GM18507 (cell line): ENCODE measurements around the gene CMIP.

Experiments used
- DNase-seq: peaks from one replicate; pipeline ENCODE4 v3.0.0; 2011; ENCODE audit warnings: low read depth; ENCODE audit not compliant: insufficient read length; ENCODE audit errors: extremely low spot score
- FAIRE-seq: peaks from 2 replicates; lab custom pipeline; 2011; peaks lifted over from hg19 to GRCh38; lab: Jason Lieb, UNC

CMIP gene

DNA sequence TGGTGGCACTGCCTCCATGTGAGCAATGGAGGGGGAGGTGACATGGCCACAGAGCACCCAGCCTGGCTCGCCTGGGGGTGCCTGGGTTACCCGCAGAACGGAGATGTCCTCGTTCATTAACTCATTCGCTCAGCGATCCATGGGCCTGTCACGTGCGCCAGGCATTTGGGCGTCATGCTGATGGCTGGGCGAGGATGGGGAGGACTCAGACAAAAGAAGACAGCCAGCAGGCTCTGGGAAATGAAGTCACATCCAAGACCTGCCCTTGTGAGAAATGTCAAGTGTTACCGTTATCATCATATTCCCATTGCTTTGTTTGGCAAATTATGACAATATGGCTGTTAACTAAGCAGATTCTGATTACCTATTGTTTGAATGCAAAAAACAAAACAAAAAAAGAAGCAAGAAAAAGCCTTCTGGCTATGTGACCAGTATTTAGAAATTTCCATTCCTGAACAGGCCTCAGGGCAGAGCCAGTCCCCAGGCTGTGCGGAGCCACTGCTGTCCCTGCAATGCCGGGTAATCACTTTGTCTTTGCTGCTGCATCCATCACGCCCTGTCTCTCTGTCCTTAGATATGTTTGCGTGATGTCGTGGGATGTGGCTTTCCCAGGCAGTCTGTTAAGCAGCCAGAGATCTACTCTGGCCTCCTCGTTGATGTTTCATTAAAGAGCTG lies 57.9 kb downstream of the CMIP start:
- FAIRE-seq (no peak), DNase-seq (no peak)

DNA sequence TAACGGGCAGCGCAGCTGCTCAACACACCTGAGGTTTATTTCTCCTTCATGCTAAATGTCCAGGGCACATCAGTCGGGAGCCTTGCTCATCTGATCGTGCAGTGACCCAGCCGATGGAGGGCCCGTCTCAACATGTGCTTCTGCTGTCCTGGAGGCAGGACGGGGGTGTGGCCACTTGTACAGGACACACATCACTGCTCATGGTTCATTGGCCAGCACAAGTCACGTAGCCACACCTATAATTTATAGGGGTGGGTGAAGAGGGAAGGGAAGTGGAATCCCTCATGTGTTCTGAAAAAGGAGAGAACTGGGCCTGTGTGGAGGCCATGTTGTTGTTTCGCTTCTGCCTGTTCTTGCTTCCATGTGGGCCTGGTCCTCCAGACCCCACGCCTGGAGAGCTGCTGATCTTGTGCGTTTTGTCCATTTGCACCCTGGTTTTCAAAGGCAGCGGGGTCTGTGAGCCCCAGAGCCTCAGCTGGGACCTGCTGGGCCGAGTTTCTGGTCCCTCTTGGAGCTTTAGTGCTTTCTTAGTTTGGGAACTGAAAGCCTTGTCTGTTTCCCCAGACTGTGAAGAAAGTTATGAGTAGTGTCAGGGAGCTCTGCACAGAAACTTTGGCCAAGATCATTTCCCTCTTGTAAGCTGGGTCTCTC lies 60.5 kb downstream of the CMIP start:
- DNase-seq (peak; percentile 51), FAIRE-seq (peak; percentile 91)

DNA sequence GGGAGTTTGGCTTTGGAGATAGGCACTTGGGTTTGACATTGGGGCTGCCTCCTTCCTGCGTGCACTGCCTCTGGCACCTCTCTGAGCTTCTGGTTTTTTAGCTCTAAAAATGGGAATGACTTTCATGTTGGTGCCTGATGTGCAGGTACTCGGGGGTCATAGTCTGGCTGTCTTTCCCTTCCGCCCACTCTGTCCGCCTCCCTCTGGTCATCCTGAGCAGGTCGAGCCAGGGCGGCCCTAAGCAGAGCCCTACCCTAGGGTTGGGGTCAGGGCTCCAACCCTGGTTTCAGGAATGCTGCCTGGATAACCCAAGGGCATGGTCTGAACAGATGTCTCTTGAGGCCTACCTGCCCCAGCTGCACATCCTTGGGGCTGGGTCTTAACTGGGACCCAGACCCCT lies 64.8 kb downstream of the CMIP start:
- DNase-seq (no peak), FAIRE-seq (no peak)

DNA sequence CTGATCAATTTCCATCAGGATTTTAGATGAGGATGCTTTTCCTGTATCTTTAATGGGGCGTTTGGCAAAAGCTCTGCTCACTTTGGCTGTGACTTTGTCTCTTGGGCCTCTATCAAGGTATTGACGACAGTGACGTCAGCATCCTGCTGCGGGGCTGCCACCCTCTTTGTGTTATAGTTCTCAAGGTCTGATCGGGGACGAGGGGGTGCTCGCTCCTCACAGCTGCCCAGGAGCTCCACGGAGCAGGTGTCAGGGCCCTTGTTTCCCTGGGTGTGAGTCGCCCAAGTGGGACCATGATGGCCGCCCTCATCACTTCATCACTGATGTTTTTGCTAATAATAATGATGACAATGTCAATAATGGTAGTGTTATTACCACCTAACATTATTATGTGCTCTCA lies 65.4 kb downstream of the CMIP start:
- DNase-seq (no peak), FAIRE-seq (no peak)

DNA sequence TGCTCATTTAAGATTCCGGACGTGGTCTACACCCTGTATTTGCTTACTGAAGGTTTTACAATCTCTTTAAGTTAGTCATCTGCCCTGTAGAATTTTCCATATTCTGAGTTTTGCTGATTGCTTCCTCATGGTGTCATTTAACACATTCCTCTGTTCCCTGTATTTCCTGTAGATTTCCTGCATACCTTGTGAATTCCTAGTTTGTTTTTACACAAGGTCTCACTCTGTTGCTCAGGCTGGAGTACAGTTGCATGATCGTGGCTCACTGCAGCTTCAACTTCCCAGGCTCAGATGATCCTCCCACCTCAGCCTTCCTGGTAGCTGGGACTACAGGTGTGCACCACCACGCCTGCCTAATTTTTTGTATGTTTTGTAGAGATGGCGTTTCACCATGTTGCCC lies 66.8 kb downstream of the CMIP start:
- no peak for DNase-seq

DNA sequence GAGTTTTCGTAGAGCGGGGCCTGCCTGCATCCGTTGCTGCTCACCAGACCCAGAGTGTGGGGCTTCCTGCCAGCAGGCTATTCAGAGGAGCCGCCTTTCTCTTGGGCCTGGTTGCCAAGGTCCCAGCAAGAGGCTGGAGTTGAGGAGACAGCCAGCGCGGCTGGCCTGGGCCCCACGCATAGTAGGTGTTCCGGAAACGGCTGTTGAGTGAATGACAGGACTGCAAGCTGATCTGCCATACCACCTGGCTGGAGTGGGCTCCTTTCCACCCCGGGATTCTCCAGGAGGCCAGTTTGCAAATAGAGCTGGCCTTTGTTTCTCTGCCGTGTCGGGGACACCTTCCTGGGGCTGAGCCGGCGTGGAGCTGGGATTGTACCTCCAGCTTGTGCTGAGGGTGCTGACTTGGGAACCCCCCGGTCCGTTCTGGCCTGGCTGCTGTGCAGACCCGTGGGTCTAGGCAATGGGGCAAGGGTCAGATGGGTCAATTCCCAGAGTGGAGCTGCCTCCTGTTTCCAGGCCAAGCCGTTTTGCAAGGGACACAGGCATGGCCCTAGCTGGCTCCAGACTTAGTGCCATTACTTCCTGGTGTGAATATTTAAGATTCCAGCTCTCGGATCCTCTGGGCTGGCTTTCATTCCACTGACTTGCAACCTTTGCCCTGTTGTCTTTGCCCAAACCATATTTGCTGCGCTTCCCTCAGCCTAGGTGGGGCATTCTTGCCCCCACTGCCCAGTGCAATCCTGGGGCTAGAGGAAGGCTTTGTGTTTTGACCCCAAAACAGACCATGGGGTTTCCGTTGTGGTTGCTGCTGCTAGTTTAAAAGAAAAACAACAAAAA lies 68.8 kb downstream of the CMIP start:
- FAIRE-seq, result no peak
- no peak for DNase-seq

More for the DNA sequence above, 66.8 kb downstream of the CMIP start:
- no peak for FAIRE-seq

DNA sequence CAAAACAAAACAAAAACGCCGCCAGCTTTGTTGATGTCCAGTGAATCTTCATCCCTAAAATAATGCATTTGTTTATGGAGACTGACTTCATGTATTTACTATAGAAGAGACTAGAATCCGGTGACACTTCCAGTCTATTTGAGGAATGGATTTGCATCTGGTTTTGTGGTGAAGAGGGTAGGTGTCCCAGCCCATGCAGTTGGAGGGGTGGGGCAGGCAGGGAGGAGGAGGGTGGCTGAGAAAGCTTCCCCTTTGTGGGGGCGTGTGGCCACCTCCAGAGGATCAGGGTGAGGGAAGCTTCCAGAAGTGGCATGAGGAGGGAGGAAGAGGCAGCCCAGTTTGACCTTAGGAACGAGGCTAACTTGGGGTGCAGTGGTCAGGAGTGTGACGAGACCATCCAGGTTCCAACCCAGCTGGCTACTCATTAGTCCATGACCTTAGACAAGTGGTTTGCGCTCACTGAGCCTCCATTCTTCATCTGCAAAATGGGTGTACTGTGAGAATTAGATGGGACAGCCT lies 69.5 kb downstream of the CMIP start:
- DNase-seq, result no peak
- peak; percentile 68 for FAIRE-seq

DNA sequence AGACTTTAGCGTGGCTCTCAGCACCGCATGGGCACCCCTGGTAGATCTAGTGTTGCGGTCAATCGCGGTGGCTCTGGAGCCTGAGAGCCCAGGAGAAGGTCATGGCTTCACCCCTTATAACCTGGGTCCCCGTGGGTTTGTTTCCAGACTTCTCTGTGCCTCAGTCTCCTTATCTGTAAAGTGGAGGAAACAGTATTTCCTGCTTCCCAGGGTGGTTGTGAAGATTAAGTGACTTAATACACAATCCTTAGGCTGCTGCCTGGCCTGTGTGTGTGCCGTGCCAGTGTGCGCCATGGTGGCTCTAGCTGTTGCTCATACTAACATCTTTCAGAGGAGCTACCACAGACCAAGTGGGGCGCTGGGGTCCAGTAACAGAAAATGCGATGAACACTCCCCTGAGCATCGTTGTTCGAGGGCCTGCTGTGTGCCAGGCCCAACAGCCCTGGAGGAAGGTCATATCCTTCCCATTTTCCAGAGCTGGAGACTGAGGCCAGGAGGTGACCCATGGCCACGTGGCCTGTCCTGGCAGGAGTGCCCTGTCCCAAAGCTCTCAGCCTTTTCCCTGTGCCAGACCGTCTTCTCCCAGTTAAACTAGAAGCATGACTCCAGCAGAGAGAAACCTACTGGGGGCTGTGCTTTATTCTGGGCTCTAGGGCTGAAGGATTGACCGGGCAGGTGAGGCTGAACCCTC lies 70.1 kb downstream of the CMIP start:
- no peak for FAIRE-seq
- DNase-seq, result no peak

DNA sequence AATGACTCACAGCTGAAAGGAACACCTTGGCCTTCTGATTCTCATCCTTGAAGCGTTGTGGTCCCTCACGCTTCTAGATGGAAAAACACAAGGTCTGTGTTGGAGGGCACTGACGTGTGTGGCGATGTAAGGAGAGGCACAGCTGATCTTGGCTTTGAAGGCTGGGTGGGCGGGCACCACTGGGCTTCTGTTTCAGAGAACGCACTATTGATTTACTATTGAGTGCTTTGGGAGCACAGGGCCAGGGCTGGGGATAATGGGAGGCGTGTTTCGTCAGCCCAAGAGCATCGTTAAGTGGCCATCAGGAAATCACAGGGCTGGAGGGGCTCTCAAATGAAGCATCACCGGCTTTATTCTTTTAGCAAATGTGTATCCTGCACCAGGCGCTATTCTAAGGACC lies 70.7 kb downstream of the CMIP start:
- DNase-seq, result no peak
- FAIRE-seq, result no peak

DNA sequence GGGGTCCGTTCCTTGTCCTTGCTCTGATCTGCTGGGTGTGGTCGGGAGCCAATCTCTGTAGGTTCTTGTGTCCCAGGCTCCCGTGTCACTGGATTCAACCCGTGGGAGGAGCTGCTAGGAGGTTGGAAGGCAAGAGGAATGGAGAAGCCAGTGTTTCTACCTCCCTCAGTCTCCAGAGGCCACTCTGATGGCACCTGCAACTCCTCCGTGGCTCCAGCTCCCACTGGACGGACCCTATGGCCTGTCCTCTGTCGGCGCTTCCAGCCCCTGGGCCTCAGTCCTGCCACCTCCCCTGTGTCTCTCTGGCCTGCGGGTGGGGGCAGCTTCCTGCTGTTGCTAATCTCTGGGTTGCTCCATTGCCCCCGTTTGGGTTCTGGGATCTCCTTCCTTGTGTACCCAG lies 71.1 kb downstream of the CMIP start:
- FAIRE-seq, result no peak
- DNase-seq, result no peak

DNA sequence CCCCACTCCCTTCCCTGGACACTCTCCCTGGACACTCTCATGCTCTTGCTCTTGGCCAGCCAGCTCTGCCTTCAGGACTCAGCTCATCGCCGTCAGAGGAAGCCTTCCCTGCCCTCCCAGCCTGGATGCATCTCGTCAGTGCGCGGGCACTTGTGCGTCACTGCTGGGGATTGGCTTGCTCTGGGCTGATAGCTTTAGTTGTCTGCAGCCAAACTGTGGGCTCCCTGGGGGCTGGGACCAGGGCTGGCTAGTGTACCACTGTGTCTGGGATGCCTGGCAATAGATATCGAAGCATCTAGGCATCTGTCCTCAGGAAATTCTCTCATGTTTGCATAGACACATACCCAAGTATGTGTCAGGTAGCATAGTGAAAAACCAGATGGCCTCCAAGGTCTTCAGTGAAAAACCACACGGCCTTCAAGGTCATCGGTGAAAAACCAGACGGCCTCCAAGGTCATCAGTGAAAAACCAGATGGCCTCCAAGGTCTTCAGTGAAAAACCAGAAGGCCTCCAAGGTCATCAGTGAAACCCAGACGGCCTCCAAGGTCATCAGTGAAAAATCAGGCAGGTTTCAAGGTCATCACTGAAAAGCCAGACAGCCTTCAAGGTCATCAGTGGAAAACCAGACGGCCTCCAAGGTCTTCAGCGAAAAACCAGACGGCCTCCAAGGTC lies 72.0 kb downstream of the CMIP start:
- DNase-seq (no peak), FAIRE-seq (no peak)

DNA sequence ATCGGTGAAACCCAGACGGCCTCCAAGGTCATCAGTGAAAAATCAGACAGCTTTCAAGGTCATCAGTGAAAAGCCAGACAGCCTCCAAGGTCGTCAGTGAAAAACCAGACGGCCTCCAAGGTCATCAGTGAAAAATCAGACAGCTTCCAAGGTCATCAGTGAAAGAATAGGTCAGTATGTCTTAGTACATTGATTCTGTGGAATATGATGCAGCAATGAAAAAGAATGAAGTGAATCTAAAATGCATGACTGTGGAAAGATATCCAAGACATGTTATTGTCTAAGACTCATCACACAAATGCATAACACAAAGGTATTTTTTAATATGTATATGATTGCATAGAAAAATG lies 72.5 kb downstream of the CMIP start:
- no peak for FAIRE-seq

DNA sequence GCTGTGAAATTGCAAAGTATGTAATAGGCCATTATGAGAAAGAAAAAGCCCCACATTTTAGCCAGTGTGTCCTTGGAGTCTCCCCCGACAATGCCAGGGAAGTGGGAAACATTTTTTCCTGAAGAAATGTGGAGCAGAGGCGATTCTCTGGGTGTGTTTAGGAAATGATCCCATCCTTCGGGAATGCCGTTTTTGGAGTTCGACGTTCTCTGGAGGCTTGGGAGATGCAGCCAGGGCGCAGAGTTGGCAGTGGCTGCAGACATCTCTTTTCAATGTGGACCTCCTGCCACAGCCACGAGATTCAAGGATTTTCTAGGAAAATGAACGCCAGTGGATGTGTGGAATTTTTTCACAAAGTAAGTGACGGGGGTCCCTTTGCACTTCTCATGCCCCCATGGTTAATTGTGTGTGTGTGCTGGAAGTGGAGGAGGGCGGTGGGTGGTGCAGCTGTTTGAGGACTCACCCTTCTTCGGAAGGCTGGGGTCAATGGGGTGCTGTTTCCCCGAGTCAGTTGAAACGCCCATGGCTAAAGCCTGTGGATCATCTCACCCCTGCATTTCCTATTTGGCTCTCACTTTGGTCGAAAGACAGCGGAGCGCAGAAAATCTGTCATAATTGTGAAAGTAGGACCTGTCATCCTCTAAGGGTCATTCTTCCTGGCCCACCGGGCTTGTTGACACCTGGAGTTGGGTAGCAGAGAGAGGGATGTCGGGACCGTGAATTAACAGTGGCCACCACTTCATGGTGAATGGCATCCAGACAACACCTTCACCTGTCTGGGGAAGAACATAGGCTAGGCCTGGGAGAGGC lies 73.2 kb downstream of the CMIP start:
- FAIRE-seq, result no peak

More for the DNA sequence above, 72.5 kb downstream of the CMIP start:
- DNase-seq, result no peak

DNA sequence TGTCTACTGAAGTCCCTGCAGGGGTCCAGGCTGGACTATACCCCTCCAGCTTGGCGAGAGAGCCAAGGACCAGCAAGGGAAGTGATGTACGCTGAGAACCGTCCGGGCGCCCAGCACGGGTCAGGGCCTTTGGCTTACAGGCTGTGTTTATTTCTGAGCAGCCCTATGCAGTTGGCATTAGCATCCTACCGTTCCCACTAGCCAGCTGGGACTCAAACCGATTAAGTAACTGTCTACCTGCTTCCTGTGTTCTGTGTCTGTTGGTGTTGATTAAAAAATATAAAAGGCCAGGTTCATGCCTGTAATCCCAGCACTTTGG lies 73.8 kb downstream of the CMIP start:
- FAIRE-seq (no peak), DNase-seq (no peak)

More for the DNA sequence above, 73.2 kb downstream of the CMIP start:
- DNase-seq, result no peak

DNA sequence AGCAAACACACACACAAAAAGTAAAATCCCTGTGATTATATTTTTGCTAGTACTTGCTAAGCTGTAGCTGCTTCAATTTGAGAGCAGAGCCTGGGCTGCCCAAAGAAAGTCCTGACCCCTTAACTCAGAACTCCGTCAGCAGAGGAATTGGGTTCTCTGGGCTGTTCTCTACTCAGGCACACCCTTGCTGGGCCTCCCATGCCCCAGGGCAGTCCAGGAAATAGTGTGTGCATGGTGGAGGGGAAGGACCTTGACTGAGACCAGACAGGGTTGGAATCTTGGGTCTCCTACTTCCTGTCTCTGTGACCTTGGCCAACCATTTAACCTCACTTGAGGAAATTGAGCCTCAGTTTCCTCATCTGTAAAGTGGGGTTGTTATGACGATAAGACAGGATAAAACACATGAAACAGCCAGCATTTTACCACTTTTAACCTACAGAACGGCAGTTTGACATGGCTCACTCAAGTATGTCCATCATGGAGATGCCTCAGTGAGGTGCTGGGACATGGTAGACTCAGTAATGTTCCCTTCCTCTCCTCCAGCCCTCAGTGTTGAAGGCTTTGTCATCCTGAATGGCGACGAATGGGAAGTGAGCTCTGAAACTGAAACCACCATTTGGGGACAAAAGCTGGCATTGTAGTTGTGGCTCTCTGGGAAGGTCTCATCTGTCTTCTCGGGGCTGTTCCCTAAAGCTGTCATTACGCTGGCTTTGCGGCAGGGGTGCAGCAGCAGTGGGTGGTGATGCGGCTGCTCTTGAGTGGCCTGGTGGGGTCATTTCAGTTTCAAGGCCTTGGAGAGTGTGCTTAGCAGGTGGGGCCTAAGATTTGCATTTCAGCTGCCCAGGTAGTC lies 74.9 kb downstream of the CMIP start:
- DNase-seq (no peak), FAIRE-seq (peak; percentile 69)

DNA sequence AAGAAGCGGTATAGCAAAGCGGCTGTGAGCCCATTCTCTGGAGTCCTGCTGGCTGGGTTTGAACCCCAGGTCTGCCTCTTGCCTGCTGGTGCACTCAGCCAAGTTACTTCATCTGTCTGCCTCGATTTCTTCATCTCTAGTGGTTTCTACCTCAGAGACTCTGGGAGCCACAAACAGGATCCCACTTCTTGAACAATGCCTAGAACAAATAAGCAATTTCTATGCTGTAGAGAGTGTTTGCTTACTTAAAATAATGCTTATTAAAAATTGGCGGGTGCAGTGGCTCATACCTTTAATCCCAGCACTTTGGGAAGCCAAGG lies 75.5 kb downstream of the CMIP start:
- FAIRE-seq (no peak), DNase-seq (no peak)

DNA sequence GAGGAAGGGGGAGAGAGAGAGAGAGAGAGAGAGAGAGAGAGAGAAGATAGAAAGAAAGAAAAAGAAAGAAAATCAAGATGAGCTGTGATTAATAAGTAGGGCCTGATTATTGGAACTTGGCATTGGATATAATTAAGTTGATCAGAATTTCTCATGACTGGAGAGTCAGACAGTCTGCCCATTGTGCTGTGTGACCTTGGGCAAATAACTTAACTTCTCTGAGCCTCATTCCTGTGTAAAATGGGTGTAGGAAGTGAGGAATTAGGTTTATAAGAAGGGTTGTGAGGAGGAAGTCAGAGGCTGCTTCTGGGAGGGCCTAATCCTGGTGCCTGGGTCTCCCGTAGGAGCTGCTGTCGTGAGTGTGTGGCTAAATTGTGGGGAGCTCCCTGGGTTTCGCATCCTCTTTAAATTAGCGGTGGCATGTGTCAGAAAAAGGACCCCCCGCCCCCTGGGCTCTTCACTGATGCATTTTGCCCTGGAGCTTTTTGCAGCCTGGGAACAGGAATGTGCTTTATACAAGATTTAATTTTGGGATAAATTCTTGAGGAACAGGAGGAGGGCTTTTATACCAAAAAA lies 76.0 kb downstream of the CMIP start:
- DNase-seq (no peak), FAIRE-seq (no peak)

DNA sequence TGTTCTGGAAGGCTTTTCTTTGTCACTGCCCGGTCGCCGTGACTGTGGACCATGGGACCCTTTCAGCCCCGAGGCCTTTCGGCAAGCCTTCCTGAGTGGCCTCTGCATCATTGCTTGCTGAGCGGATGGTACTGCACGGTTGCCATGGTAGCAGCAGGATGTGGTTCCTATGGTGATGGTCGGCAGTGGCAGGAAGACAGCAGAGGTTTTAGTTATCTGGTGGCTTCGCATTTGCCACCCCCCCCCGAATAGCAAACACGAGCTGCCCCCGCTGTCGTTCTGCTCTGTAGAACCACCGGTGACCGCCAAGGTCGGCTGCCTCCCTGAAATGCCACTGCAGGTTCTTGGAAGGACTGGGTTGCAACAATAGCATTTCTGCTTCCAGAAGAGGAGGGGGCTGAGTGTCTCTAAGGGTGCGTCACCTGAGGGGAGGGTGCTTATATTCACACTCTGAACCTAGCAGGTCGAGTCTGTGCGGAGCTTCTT lies 76.6 kb downstream of the CMIP start:
- peak; percentile 79 for FAIRE-seq
- DNase-seq, result peak; percentile 71
